Stimulated activated effector memory CD8-positive, alpha-beta T cell treated with anti-CD3 and anti-CD28 coated beads, Interleukin-12 subunit alpha, Interleukin-12 subunit beta, amount 100 ng/mL, for 72 hours (primary cell): ENCODE results near the gene ZNF813.

Experiments used
- ATAC-seq: fragments of 150-1000 bp; cut with Tn5 transposase; 2 replicates; pipeline ENCODE4 v1.10.0; 2021
- DNase-seq, 2 donors: peaks; one replicate each; pipeline ENCODE4 v3.0.0; 2021 to 2022; ENCODE audit warnings: low spot score in 2 of 2
- H3K27ac Mint-ChIP-seq: one replicate; pipeline ENCODE4 v1.8.0; 2022; ENCODE audit warnings: mild to moderate bottlenecking, mixed read lengths
- H3K36me3 Mint-ChIP-seq: one replicate; pipeline ENCODE4 v1.8.0; 2022; ENCODE audit warnings: mild to moderate bottlenecking, mixed read lengths
- H3K4me1 Mint-ChIP-seq: one replicate; pipeline ENCODE4 v1.8.0; 2022; ENCODE audit warnings: mixed read lengths
- H3K4me3 Mint-ChIP-seq: one replicate; pipeline ENCODE4 v1.8.0; 2022; ENCODE audit warnings: mild to moderate bottlenecking, mixed read lengths
- H3K9me3 Mint-ChIP-seq: one replicate; pipeline ENCODE4 v1.8.0; 2022; ENCODE audit warnings: mixed read lengths

The ZNF813 gene

DNA sequence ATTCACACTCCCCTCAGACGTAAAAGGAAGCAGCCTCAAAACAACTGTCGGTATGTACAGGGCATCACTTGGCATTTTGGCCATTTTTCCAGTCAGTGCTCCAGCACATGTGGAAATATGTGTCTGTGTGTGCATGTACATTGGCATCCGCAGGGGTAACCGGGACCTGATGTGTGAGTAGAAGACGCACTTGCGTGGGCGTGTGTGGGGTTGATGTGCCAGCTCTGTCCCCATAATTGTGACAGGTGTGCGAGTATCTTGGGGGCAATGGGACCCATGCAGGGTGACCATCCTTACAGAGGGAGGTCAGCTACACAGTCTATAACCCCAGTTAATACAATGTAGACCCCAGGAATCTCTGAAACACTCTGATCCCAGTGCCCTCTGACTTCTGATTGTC lies 63.1 kb downstream of the ZNF813 start:
- Mint-ChIP-seq H3K27ac (no peak overlapping the region), H3K36me3 (no peaks in the 10 kb centered on the region), H3K9me3 (peaks cover 8% of the 10 kb centered on the region), H3K4me1 (no peaks in the 10 kb centered on the region), H3K4me3 (no peak overlapping the region)
- ATAC-seq (no peak), DNase-seq (no peak)

DNA sequence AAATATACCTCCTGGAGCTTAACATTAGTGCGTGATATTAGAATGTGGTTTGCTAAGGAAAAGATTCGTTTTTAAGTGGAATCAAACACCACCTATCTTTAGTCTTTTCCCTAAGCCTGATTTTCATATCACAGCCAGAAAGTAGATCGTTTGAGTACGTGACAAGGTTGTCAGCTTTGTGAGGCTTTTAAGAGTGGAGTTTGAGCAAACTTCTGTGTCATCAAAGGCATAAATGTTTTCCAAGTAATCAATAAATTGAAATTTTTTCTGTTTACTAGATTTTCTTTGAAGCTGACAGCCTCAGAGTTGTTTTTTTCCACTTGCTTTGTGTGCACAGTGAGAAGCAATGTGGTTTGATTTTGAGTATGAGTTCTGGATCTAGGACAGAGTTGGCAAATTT lies 63.9 kb downstream of the ZNF813 start:
- Mint-ChIP-seq H3K27ac (no peak overlapping the region), H3K36me3 (no peaks in the 10 kb centered on the region), H3K4me1 (no peaks in the 10 kb centered on the region), H3K9me3 (peaks cover 4% of the 10 kb centered on the region), H3K4me3 (no peak overlapping the region)
- ATAC-seq, result no peak
- DNase-seq, result no peak

DNA sequence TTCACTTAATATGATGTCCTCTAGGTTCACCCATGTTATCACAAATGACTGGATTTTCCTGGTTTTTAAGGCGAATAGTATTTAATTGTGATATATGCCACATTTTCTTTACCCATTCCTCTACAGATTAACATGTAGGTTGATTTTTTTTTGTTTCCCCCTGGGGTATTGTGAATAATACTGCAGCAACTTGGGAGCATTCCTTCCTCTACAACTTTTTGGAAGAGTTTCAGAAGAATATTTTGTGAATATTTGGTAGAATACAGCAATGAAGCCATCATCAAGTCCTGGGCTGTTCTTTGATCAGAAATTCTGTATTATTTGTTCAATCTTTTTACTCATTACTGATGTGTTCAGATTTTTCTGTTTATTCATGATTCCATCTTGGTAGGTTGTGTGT lies 64.8 kb downstream of the ZNF813 start:
- no peak for ATAC-seq
- Mint-ChIP-seq H3K36me3 (peaks cover 3% of the 10 kb centered on the region), H3K9me3 (peaks cover 2% of the 10 kb centered on the region), H3K4me1 (no peaks in the 10 kb centered on the region), H3K4me3 (no peak overlapping the region), H3K27ac (no peak overlapping the region)
- no peak for DNase-seq

DNA sequence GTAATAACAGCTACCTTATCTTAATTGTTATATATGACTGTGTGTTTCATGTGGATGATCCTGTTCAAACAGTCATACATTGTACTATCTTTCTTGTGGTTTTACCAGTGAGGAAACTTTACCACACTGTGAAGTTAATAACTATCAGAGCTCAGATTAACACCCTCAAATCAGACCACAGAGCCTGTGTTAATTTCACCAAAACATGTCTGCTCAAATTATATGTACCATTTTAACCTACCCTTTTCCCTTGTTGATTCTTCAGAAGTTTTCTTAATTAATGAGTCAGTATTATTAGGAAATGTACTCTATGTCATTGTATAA lies 68.7 kb downstream of the ZNF813 start:
- ATAC-seq, result no peak
- no peak overlapping the region for H3K4me3 Mint-ChIP-seq
- H3K9me3 Mint-ChIP-seq, result peaks cover 2% of the 10 kb centered on the region
- peaks cover 18% of the 10 kb centered on the region for H3K4me1 Mint-ChIP-seq
- H3K36me3 Mint-ChIP-seq, result peaks cover 33% of the 10 kb centered on the region
- DNase-seq, result no peak
- H3K27ac Mint-ChIP-seq, result no peak overlapping the region

DNA sequence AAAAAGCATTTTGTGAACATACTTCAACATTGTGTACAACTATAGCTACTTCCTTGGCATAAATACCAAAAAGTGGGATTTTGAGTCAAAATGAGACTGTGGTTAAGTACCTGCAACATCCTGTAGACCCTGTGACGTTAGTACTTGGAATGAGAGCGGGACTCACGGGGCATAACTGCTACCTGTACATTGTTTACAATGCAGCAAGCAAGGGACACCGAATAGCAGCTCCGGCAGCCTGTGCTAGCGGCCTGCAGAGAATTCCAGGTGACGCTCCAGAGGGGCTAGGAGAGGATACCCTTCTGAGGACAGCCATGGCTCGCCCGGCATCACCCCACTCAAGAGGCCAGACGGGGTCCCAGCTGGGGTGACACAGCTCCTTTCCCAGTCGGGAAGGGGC lies 69.6 kb downstream of the ZNF813 start:
- ATAC-seq, result no peak
- Mint-ChIP-seq H3K36me3 (peaks cover 38% of the 10 kb centered on the region), H3K4me1 (peaks cover 18% of the 10 kb centered on the region), H3K4me3 (peak overlapping the region; percentile 97), H3K9me3 (peaks cover 2% of the 10 kb centered on the region), H3K27ac (peak overlapping the region; percentile 98)
- DNase-seq, result no peak

DNA sequence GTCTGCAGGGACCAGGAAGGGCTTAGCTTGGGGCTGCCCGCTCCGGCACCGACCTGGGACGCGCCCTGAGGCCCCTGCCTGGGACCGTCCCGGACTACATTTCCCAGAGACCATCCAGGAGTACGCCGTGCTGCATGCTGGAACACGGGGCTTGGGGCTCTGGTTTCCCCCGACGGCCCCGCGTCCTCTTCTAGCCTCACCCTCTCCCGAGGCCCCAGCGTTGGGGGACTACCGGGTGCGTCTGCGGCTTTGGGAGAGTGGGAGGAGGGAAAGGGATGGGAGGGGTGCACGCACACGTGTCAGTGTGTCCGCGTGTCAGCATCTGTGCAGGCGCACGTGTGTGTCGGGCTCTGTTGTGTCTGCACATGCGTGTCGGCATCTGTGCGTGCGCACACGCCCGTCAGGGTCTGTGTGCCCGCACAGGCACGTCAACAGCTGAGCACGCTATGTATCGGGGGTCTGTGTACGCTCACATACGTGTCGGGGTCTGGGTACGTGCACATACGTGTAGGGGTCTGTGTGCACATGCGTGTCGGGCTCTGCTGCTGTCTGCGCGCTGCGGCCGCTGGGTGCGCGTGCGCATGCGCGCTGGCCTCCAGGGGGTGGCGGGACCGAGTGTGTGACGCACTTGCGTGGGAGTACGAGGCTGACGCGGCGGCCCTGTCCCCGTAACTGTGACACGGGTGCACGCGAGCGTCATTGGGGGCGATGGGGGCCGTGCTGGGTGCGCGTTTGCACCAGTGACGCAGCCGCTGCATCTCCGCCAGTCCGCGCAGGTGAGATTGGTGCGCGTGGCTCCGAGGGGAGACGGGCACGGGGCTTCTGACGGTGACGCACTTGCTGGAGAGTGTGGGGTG lies 70.2 kb downstream of the ZNF813 start, which contains the start of gene ZNF331:
Gene ZNF331 (plus strand): TSS at position 625 of the 857 bp plus-strand sequence. CDS start 31,232 bp downstream, outside the sequence.
- H3K36me3 Mint-ChIP-seq, result peaks cover 45% of the 10 kb centered on the region
- peak within 1 kb of the TSS; percentile 97 for H3K4me3 Mint-ChIP-seq
- ATAC-seq (peak; percentile 90), DNase-seq (peak; percentile 79 to 88)
- peaks cover 2% of the 10 kb centered on the region for H3K9me3 Mint-ChIP-seq
- H3K4me1 Mint-ChIP-seq, result peaks cover 18% of the 10 kb centered on the region
- peak within 1 kb of the TSS; percentile 98 for H3K27ac Mint-ChIP-seq

DNA sequence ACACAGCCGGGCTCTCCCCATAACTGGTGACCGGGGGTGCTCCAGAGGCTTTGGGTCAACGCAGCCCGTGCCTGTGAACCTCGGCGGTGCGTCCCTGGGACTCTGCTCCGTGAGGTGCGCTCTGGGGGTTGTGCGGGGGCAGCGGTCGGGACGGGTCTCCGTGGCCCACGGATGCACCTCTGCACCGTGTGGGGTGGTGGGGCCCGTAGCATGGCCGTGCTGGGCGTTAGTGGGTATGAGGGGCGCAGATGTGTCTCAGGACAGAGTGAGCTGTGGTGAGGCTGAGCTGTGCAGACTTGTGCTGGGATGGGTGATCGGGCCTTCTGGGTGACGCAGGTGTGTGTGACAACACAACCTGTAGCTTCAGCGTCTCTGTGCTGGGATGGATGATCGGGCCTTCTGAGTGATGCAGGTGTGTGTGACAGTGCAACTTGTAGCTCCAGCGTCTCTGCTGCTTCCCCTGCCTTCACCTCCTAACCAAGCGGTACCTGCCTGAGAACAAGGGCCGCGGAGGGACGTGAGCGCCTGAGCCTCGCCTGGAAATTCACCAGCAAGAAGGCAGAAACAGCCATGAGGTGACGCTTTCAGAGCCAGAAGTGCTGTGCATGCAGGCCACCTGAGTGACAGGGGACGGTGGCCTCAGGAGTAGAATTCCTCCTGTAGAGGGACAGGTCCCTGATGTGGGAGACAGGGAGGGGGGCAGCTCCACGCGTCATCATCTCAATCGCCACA lies 71.0 kb downstream of the ZNF813 start:
- Mint-ChIP-seq H3K27ac (peak overlapping the region; percentile 98), H3K4me1 (peaks cover 18% of the 10 kb centered on the region), H3K36me3 (peaks cover 53% of the 10 kb centered on the region), H3K4me3 (peak overlapping the region; percentile 97), H3K9me3 (peaks cover 2% of the 10 kb centered on the region)
- ATAC-seq (peak; percentile 34), DNase-seq (no peak)

DNA sequence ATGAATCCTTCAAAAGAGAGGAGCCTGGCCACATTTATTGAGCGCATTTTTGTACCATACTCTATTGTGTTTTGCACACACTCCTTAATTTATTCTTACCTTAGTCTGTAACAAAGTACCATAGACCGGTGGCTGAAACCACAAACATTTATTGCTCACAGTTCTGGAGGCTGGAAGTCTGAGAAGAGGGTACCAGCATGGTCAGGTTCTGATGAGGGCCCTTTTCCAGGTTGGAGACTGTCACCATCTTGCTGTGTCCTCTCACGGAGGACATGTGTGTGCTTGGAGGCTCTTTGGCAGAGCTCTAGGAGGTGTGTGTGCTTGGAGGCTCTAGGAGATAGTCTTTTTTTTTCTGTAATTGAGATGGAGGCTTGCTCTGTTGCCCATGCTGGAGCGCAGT lies 72.6 kb downstream of the ZNF813 start:
- Mint-ChIP-seq H3K36me3 (peaks cover 68% of the 10 kb centered on the region), H3K9me3 (peaks cover 2% of the 10 kb centered on the region), H3K4me1 (peaks cover 18% of the 10 kb centered on the region), H3K4me3 (no peak overlapping the region), H3K27ac (no peak overlapping the region)
- no peak for DNase-seq
- ATAC-seq, result no peak

DNA sequence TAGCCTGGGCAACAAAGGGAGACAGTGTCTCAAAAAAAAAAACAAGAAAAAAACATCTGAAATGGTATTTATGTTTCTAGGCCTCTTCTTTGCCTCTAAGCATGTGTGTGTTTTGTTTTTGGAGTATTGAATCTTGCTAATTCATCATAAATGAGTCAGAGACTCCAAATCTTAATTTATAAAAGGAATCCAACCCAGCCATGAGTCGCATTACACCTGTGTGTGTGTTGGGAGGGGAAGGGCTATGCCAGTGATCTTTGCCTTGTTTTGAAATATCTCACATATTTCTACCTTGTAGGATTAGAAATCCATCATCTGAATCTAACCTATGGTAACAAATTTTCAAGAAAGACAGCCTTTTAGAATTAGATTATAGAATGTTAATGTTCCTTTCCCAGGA lies 74.4 kb downstream of the ZNF813 start:
- H3K4me1 Mint-ChIP-seq, result peaks cover 18% of the 10 kb centered on the region

DNA sequence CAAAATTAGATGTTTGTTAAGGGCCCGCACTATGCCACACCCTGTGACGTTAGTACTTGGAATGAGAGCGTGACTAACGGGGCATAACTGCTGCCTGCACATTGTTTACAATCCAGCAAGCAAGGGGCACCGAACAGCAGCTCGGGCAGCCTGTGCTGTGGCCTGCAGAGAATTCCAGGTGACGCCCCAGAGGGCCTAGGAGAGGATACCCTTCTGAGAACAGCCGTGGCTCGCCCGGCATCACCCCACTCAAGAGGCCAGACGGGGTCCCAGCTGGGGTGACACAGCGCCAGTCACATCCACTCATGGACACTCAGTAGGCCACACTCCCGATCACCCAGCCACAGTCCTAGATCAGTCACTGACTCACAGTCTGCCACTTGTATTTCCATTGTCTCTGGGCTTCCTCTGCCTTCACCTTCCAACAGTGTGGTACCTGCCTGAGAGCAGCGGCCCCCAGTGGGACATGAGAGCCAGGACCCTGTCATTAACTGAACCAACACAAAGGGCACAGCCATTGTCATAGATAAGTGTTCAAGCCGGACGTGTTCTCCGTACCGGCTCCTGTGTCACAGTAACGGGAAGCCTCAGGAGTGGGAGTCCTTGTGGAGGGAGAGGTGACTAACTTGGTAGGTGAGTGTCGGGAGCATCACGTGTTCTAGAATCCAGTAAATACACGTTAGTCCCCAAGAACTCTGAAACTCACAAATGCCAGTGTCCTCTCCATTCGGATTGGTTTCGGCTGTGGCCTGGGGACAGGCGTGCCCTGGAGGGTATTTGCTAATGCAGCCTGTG lies 77.9 kb downstream of the ZNF813 start:
- DNase-seq, result no peak
- no peak for ATAC-seq
- Mint-ChIP-seq H3K9me3 (peaks cover 7% of the 10 kb centered on the region), H3K27ac (no peak overlapping the region), H3K36me3 (peaks cover 72% of the 10 kb centered on the region), H3K4me1 (peaks cover 5% of the 10 kb centered on the region), H3K4me3 (no peak overlapping the region)

More for the DNA sequence above, 74.4 kb downstream of the ZNF813 start:
- DNase-seq, result no peak
- Mint-ChIP-seq H3K4me3 (no peak overlapping the region), H3K36me3 (peaks cover 87% of the 10 kb centered on the region), H3K9me3 (peaks cover 2% of the 10 kb centered on the region), H3K27ac (no peak overlapping the region)
- no peak for ATAC-seq
